T-helper 9 cell (primary cell): ENCODE measurements around the gene MAPK8IP1.

Experiments used
- DNase-seq: peaks from one replicate; pipeline ENCODE4 v3.0.0-alpha.2; 2020

MAPK8IP1 gene

GRCh38 chr11:45949992-45950407 lies 64.5 kb downstream of the MAPK8IP1 start:
- DNase-seq: no peak
